ENCODE measurements around the gene CDK8.
A peak's percentile ranks its signal among the peaks of the same experiment; 100 is the strongest.

Gene CDK8

GRCh38 chr13:26299168-26299750, 45.3 kb downstream of the CDK8 start:
- TF ChIP-seq CTCF (IDR thresholded peaks at IDR 0.05; ENCODE audit: insufficient read depth, low read depth, low read length, missing control alignments), result no peak
- no peak for DNase-seq (ENCODE audit: low read depth)
- H3K4me3 ChIP-seq (ENCODE audit: low read length), result no peak overlapping the region

GRCh38 chr13:26300140-26300539, 46.2 kb downstream of the CDK8 start:
- TF ChIP-seq CTCF (IDR thresholded peaks at IDR 0.05; ENCODE audit: insufficient read depth, low read depth, low read length, missing control alignments), result no peak

GRCh38 chr13:26305676-26306075, 51.7 kb downstream of the CDK8 start:
- DNase-seq (ENCODE audit: low read depth), result no peak
- H3K4me3 ChIP-seq (ENCODE audit: low read length), result no peak overlapping the region
- no peak for TF ChIP-seq CTCF (IDR thresholded peaks at IDR 0.05; ENCODE audit: insufficient read depth, low read depth, low read length, missing control alignments)

More at GRCh38 chr13:26300140-26300539, 46.2 kb downstream of the CDK8 start:
- peak; percentile 70 for DNase-seq (ENCODE audit: low read depth)
- no peak overlapping the region for H3K4me3 ChIP-seq (ENCODE audit: low read length)

- H3K4me3 ChIP-seq (ENCODE audit: low read length), result no peak overlapping the region
- DNase-seq (ENCODE audit: low read depth), result peak; percentile 54
- no peak for TF ChIP-seq CTCF (IDR thresholded peaks at IDR 0.05; ENCODE audit: insufficient read depth, low read depth, low read length, missing control alignments)
Observed at GRCh38 chr13:26307701-26308100, 53.8 kb downstream of the CDK8 start.

GRCh38 chr13:26308250-26308649, 54.3 kb downstream of the CDK8 start:
- H3K4me3 ChIP-seq (ENCODE audit: low read length), result no peak overlapping the region
- no peak for DNase-seq (ENCODE audit: low read depth)
- TF ChIP-seq CTCF (IDR thresholded peaks at IDR 0.05; ENCODE audit: insufficient read depth, low read depth, low read length, missing control alignments), result no peak

GRCh38 chr13:26308836-26309235, 54.9 kb downstream of the CDK8 start:
- no peak for TF ChIP-seq CTCF (IDR thresholded peaks at IDR 0.05; ENCODE audit: insufficient read depth, low read depth, low read length, missing control alignments)

GRCh38 chr13:26310003-26310402, 56.1 kb downstream of the CDK8 start:
- TF ChIP-seq CTCF (IDR thresholded peaks at IDR 0.05; ENCODE audit: insufficient read depth, low read depth, low read length, missing control alignments), result no peak
- no peak overlapping the region for H3K4me3 ChIP-seq (ENCODE audit: low read length)
- no peak for DNase-seq (ENCODE audit: low read depth)

More at GRCh38 chr13:26308836-26309235, 54.9 kb downstream of the CDK8 start:
- no peak for DNase-seq (ENCODE audit: low read depth)
- H3K4me3 ChIP-seq (ENCODE audit: low read length), result no peak overlapping the region

All from epithelial cell of esophagus (primary cell).